ENCODE data around the gene UNC5CL. TPM values are rescaled to one million over a fixed set of nuclear protein-coding genes. Genes with fewer than 3 reads are reported as not detected.

UNC5CL gene, protein sequence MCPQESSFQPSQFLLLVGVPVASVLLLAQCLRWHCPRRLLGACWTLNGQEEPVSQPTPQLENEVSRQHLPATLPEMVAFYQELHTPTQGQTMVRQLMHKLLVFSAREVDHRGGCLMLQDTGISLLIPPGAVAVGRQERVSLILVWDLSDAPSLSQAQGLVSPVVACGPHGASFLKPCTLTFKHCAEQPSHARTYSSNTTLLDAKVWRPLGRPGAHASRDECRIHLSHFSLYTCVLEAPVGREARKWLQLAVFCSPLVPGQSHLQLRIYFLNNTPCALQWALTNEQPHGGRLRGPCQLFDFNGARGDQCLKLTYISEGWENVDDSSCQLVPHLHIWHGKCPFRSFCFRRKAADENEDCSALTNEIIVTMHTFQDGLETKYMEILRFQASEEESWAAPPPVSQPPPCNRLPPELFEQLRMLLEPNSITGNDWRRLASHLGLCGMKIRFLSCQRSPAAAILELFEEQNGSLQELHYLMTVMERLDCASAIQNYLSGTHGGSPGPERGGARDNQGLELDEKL
- 10 to 100 TPM in 1 of 6 donors, 1 to 10 TPM in 4, under 1 TPM in 1; 0.97 to 12.6 (median 2.3) TPM for total RNA-seq

DNA sequence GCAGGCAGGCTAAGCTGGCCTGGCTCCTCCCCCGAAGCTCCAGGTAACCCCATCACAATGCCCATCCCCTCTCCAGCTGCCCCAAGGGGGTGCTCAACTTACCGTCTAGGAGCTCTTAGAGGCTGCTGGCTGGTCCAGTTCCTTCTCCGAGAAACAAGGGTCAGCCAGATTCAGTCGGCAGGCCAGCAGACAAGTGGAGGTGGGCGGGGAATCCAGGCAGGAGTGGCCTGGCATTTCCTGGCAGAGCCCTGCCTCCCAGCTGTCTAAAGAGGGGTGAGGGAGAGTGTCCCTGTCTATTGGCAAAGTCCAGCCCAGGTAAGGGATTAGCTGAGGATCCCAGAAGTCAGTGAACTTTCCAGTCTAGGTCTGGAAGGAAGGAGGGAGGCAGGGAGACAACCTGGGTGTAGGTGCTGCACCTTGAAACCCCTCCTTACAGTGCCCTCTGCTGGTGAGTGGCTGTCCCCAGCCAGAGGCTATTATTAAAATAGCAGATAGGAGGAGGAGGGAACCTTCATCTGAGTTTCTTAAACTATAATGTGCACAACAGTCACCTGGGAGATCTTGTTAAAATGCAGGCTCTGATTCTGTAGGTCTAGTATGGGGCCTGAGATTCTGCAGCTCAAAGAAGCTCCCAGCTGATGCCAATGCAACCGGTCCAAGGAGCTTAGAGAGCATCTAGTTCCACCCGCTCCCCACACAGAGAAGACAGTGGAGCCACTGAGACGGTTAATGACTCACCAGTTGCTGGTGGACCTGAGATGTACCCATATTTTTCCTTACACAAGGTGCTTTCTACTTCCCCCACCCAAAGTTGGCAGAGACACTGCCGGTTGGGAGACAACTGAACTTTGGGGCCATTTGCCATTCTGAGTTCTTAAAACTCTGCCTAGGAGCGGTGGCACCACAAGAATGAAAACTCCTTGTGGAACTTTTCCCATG, at the start of gene UNC5CL:
TSS of gene UNC5CL (minus strand) at position 162 of the 939 bp plus-strand sequence. CDS start 4,147 bp downstream, outside the sequence.
- no peaks in the 10 kb centered on the region for H3K27me3 ChIP-seq
- 68 to 71% methylated on average over 9 to 10 of the region's 10 CpGs for WGBS, 2 donors
- DNase-seq (peak in 1 of 2 donors; percentile 83), ATAC-seq (ENCODE audit: low FRiP score in 2 of 2) (peak; percentile 42 to 78)
- no peak within 1 kb of the TSS for H3K27ac ChIP-seq
- H3K4me1 ChIP-seq: peaks cover 0 to 9% (median 4%) of the 10 kb centered on the region in 4 donors
- peak; percentile 11 to 61 (median 52) for TF ChIP-seq CTCF (IDR thresholded peaks at IDR 0.05)
- no peak for TF ChIP-seq EP300 (IDR thresholded peaks at IDR 0.05)
- peak in 1 of 4 donors; percentile 8 for TF ChIP-seq POLR2A (IDR thresholded peaks at IDR 0.05)
- no peak within 1 kb of the TSS for H3K4me3 ChIP-seq
- H3K36me3 ChIP-seq: no peaks in the 10 kb centered on the region
- H3K9me3 ChIP-seq: no peaks in the 10 kb centered on the region

DNA sequence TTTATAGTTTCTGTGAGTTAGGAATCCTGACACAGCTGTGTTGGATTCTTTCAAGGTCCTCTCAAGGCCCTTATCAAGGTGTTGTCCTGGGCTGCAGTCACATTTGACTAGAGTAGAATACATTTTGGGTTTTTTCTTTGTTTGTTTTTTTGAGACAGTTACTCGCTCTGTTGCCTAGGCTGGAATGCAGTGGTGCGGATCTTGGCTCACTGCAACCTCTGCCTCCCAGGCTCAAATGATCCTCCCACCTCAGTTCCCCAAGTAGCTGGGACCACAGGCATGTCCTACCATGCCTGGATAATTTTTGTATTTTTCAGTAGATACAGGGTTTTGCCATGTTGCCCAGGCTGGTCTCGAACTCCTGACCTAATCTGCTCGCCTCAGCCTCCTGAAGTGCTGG, 49.4 kb upstream of the UNC5CL start:
- H3K36me3 ChIP-seq: peaks cover 47 to 88% (median 54%) of the 10 kb centered on the region in 4 donors
- no peak overlapping the region for H3K4me3 ChIP-seq
- H3K27me3 ChIP-seq: no peaks in the 10 kb centered on the region
- TF ChIP-seq POLR2AphosphoS5 (IDR thresholded peaks at IDR 0.05) (no peak), EP300 (IDR thresholded peaks at IDR 0.05) (no peak), CTCF (IDR thresholded peaks at IDR 0.05) (no peak), POLR2A (IDR thresholded peaks at IDR 0.05) (no peak)
- WGBS, 2 donors: 93% methylated on average over 4 of the region's 4 CpGs
- H3K9me3 ChIP-seq: no peaks in the 10 kb centered on the region
- no peaks in the 10 kb centered on the region for H3K4me1 ChIP-seq
- H3K27ac ChIP-seq: no peak overlapping the region
- ATAC-seq (ENCODE audit: low FRiP score in 2 of 2) (no peak), DNase-seq (no peak)

DNA sequence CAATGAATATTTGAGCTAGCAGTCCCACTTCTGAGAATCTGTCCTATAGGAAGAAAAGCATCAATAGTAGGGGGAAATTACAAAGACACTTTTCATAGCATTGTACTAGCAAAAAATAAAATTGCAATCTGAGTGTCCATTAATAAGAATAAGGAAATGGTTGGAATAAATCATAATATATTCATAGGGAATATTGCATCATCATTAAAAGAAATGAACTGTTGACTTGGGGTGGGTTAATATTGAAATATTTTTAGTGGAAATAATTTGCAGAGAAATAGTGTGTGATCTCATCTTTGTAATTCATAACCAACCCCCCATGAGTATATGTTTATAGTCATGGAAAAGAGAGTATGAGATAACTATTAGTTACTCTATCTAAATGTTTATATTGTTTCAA, 46.2 kb upstream of the UNC5CL start:
- no peak for TF ChIP-seq POLR2A (IDR thresholded peaks at IDR 0.05)
- no peak for TF ChIP-seq EP300 (IDR thresholded peaks at IDR 0.05)
- TF ChIP-seq POLR2AphosphoS5 (IDR thresholded peaks at IDR 0.05): no peak
- TF ChIP-seq CTCF (IDR thresholded peaks at IDR 0.05): no peak
- no peak for DNase-seq
- ATAC-seq (ENCODE audit: low FRiP score in 2 of 2): no peak
- H3K36me3 ChIP-seq: peaks cover 21 to 83% (median 29%) of the 10 kb centered on the region in 4 donors
- no peak overlapping the region for H3K4me3 ChIP-seq
- H3K27me3 ChIP-seq: no peaks in the 10 kb centered on the region
- no peak overlapping the region for H3K27ac ChIP-seq
- no peaks in the 10 kb centered on the region for H3K9me3 ChIP-seq
- peaks cover 0 to 9% (median 6%) of the 10 kb centered on the region in 4 donors for H3K4me1 ChIP-seq

DNA sequence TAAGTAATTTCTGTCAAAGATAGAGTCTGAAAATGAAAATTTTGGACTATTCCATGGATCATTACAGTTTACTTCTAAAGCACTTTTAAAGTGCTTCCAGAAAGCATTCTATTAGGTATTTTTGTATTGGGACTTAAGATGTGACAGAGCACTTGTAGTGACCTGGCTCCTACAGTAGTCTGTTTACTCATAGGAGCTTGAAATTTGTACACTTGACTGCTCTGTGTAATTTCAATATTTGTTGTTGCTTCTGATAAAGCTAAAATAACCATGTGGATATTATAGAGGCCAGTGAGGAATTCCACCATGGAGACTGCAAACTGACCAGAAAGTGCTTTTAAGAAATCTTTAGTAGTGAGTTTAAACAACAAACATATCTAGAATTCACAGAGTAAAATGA, 44.1 kb upstream of the UNC5CL start:
- H3K27ac ChIP-seq: no peak overlapping the region
- H3K4me3 ChIP-seq: no peak overlapping the region
- peaks cover 16 to 77% (median 23%) of the 10 kb centered on the region in 4 donors for H3K36me3 ChIP-seq
- no peak for TF ChIP-seq CTCF (IDR thresholded peaks at IDR 0.05)
- TF ChIP-seq POLR2A (IDR thresholded peaks at IDR 0.05): no peak
- TF ChIP-seq POLR2AphosphoS5 (IDR thresholded peaks at IDR 0.05): no peak
- TF ChIP-seq EP300 (IDR thresholded peaks at IDR 0.05): no peak
- ATAC-seq (ENCODE audit: low FRiP score in 2 of 2) (no peak), DNase-seq (no peak)
- H3K27me3 ChIP-seq: no peaks in the 10 kb centered on the region
- peaks cover 0 to 11% (median 6%) of the 10 kb centered on the region in 4 donors for H3K4me1 ChIP-seq
- H3K9me3 ChIP-seq: no peaks in the 10 kb centered on the region

Measured in upper lobe of left lung (tissue), 6 donors.